Vagina (tissue), 2 donors: ENCODE results near the gene NR1H4. TPM values are rescaled to one million over a fixed set of nuclear protein-coding genes. Genes with fewer than 3 reads are reported as not detected.

ENCODE experiments used
- DNase-seq, 2 donors: peaks; one replicate each; pipeline ENCODE4 v3.0.0-alpha.2; 2017; ENCODE audit errors: extremely low spot score in 2 of 2
- H3K27ac ChIP-seq: fragments of 200-600 bp; sonication (generic); one replicate; pipeline ENCODE4 v1.5.1; 2019
- H3K27me3 ChIP-seq: fragments of 200-600 bp; sonication (generic); one replicate; pipeline ENCODE4 v1.5.1; 2019
- H3K36me3 ChIP-seq, 2 donors: fragments of 200-600 bp; sonication (generic); one replicate each; pipeline ENCODE4 v1.5.1; 2017 to 2019
- H3K4me1 ChIP-seq: fragments of 200-600 bp; sonication (generic); one replicate; pipeline ENCODE4 v1.5.1; 2019
- H3K4me3 ChIP-seq, 2 donors: fragments of 200-600 bp; sonication (generic); 1 replicate in 1 of 2; 2 replicates in 1 of 2; pipeline ENCODE4 v1.5.1; 2016 to 2019
- H3K9me3 ChIP-seq: fragments of 200-600 bp; sonication (generic); one replicate; pipeline ENCODE4 v1.5.1; 2019
- CTCF ChIP-seq, 3 experiments: fragments of 450-650 bp in 2 of 3; fragments of 200-600 bp in 1 of 3; sonication (generic) in 1 of 3; IDR thresholded peaks; one replicate each; pipeline ENCODE4 v1.5.1; 2017 to 2019; ENCODE audit warnings: antibody characterized with exemption in 3 of 3, mild to moderate bottlenecking in 2 of 3, moderate library complexity in 2 of 3
- POLR2A ChIP-seq, 2 donors: fragments of 450-650 bp; IDR thresholded peaks; one replicate each; pipeline ENCODE4 v1.6.1; 2017; ENCODE audit warnings: antibody characterized with exemption in 2 of 2, mild to moderate bottlenecking in 2 of 2, moderate library complexity in 2 of 2
- POLR2AphosphoS5 ChIP-seq, 2 donors: sonication (generic); formaldehyde crosslinking; IDR thresholded peaks; one replicate each; pipeline ENCODE4 v1.9.0; 2017; ENCODE audit warnings: antibody characterized with exemption in 2 of 2, mild to moderate bottlenecking in 2 of 2, low read depth in 1 of 2; ENCODE audit not compliant: insufficient read depth in 1 of 2
- intact Hi-C: fragments of 100-400 bp; cut with DNase I; formaldehyde crosslinking; loops from one replicate; pipeline ENCODE4 v1.15.1; 2023
- total RNA-seq: library from RNA; depleted of rRNA; stranded (reverse); fragments of >200 nt; gene quantifications from one replicate; pipeline ENCODE4 v1.2.3, GENCODE V29; 2016

Gene NR1H4
- total RNA-seq, 1 donor from 2014 or later = not detected

- Histone ChIP-seq H3K4me1 (no peaks in the 10 kb centered on the region), H3K27ac (no peak overlapping the region), H3K4me3 (no peak overlapping the region), H3K36me3 (no peaks in the 10 kb centered on the region), H3K9me3 (no peaks in the 10 kb centered on the region), H3K27me3 (no peaks in the 10 kb centered on the region)
- TF ChIP-seq CTCF (IDR thresholded peaks at IDR 0.05) (no peak), POLR2AphosphoS5 (IDR thresholded peaks at IDR 0.05; ENCODE audit: insufficient read depth in 1 of 2, low read depth in 1 of 2) (no peak), POLR2A (IDR thresholded peaks at IDR 0.05) (no peak)
- intact Hi-C loops = no loop called here
- DNase-seq = no peak
Observed at GRCh38 chr12:100520048-100520769, 46.5 kb downstream of the NR1H4 start.

DNA sequence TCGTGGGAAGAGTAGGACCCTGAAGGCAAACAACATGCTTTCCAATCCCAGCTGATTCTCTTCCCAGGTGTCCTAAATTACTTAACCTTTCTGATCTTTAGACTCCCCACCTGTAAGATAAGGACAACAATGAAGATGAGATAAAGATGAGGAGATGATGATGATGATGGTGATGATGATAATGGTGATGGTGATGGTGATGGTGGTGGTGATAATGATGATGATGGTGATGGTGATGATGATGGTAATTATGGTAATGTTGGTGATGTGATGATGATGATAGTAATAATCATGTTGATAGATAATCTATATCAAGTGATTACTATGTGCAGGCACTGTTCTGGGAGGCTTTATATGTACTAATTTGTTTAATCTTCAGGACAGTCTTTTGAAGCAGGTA is 48.3 kb downstream of the NR1H4 start:
- Histone ChIP-seq H3K27me3 (no peaks in the 10 kb centered on the region), H3K4me1 (no peaks in the 10 kb centered on the region), H3K27ac (no peak overlapping the region), H3K4me3 (no peak overlapping the region), H3K36me3 (no peaks in the 10 kb centered on the region), H3K9me3 (no peaks in the 10 kb centered on the region)
- TF ChIP-seq POLR2A (IDR thresholded peaks at IDR 0.05) = no peak
- DNase-seq = no peak
- intact Hi-C loops = no loop called here

GRCh38 chr12:100528034-100528433 is 54.4 kb downstream of the NR1H4 start:
- H3K9me3 ChIP-seq = no peaks in the 10 kb centered on the region
- no peak for DNase-seq
- TF ChIP-seq CTCF (IDR thresholded peaks at IDR 0.05) (no peak), POLR2AphosphoS5 (IDR thresholded peaks at IDR 0.05; ENCODE audit: insufficient read depth in 1 of 2, low read depth in 1 of 2) (no peak), POLR2A (IDR thresholded peaks at IDR 0.05) (no peak)
- H3K27ac ChIP-seq = no peak overlapping the region
- H3K27me3 ChIP-seq = no peaks in the 10 kb centered on the region
- H3K4me3 ChIP-seq = no peak overlapping the region
- intact Hi-C loops = no loop called here
- no peaks in the 10 kb centered on the region for H3K4me1 ChIP-seq
- H3K36me3 ChIP-seq = no peaks in the 10 kb centered on the region

DNA sequence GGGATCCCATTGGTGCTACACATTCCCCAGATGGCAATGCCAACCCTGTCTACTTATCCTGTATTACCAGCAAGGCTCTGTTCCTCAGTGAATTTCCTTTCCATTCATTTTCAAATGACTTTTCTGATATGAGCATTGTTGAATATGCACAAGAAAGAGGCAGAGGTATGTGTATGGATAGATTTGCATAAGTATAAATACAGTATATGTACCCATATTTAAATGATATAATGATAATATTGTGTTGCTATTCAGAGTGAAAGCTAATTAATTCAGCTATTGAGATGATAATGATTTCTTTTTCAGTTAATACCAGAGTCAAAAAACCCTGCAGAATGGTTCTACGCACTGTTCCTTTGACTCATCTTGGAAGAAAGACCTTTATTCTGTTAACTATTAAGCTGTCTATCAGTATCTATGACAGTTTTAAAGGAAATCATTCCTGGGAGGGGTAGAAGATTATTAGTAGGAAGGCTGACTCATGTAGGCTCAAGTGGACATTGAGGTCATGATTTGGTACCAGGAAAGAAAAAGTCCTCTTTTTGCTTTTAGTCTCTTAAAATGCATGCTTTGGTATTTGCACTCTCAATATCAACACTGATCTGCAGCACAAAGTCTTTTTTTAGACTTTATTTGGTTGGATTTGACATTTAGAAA is 54.9 kb downstream of the NR1H4 start:
- H3K4me3 ChIP-seq = no peak overlapping the region
- H3K36me3 ChIP-seq = no peaks in the 10 kb centered on the region
- DNase-seq = no peak
- TF ChIP-seq POLR2AphosphoS5 (IDR thresholded peaks at IDR 0.05; ENCODE audit: insufficient read depth in 1 of 2, low read depth in 1 of 2) (no peak), CTCF (IDR thresholded peaks at IDR 0.05) (no peak), POLR2A (IDR thresholded peaks at IDR 0.05) (no peak)
- intact Hi-C loops = no loop called here
- no peaks in the 10 kb centered on the region for H3K4me1 ChIP-seq
- no peak overlapping the region for H3K27ac ChIP-seq
- H3K9me3 ChIP-seq = no peaks in the 10 kb centered on the region
- no peaks in the 10 kb centered on the region for H3K27me3 ChIP-seq

DNA sequence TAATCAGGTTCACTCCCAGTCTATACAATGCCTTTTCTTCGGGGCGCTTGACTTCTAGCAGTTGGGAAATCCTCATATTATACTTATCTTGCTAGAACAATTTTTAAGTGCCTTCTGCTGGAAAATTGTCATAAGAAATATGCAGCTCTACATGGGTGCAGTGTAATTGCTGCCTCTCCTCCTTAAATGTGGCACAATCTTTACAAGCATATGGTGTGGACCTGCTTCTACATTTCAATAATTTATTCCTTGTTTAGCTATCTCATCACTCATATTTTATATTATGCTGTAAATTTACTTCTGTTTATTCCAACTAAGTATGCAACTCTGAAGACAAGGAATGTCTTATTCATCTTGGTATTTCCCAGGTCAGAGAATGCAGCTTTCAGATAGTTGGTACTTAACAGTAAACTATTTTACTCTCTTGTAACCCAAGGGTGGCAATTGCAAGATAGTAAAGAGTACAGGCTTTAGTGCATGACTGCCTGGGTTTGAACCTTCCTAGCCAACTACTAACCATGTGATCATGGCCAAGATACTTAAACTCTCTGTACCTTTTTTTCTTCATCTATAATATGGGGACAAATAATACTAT is 56.2 kb downstream of the NR1H4 start:
- H3K36me3 ChIP-seq = no peaks in the 10 kb centered on the region
- no peak overlapping the region for H3K27ac ChIP-seq
- no peak overlapping the region for H3K4me3 ChIP-seq
- no peak for TF ChIP-seq CTCF (IDR thresholded peaks at IDR 0.05)
- no peaks in the 10 kb centered on the region for H3K4me1 ChIP-seq
- no peaks in the 10 kb centered on the region for H3K27me3 ChIP-seq
- no peaks in the 10 kb centered on the region for H3K9me3 ChIP-seq
- intact Hi-C loops = no loop called here
- no peak for DNase-seq
